ENCODE results near the gene ADAMTS1. TPM values are rescaled to one million over a fixed set of nuclear protein-coding genes. Genes with fewer than 3 reads are reported as not detected.

Gene ADAMTS1
- total RNA-seq, 3 donors from 2014 or later (not counting 1 experiment from before 2014, with no cell fraction given), result 12.5 to 18.7 (median 17.1) TPM

DNA sequence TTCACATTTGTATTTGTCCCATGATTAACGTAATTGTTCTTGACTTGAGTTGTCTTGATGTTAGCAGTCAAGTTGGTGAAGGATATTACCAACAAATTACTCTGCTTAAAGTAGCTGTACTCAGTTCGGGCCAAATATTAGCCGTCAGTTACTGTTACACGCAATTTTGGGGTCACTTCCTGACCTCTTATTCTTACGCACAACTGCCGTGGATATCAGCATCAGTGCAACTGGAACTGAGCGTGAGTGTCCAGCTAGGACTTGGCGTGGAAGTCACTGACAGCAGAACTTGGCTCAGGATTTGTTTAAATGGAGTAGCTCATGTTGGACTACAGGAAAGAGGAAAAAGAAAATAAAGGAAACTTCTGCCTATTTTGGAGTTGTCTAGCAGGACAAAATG lies 56.4 kb downstream of the ADAMTS1 start:
- H3K4me1 Mint-ChIP-seq, result no peaks in the 10 kb centered on the region
- peaks cover 0 to 7% of the 10 kb centered on the region in 2 donors for H3K27me3 Mint-ChIP-seq (ENCODE audit: low read depth in 2 of 2)
- intact Hi-C loops (cut with micrococcal nuclease), result no loop called here
- Histone ChIP-seq H3K4me1 (ENCODE audit: control insufficient read depth, insufficient read depth, low read length) (no peaks in the 10 kb centered on the region), H3K9me3 (ENCODE audit: control insufficient read depth, insufficient read depth, low read length) (no peaks in the 10 kb centered on the region), H3K27me3 (ENCODE audit: control insufficient read depth, insufficient read depth, low read length) (no peaks in the 10 kb centered on the region), H3K27ac (ENCODE audit: low read length) (no peak overlapping the region), H3K36me3 (ENCODE audit: control insufficient read depth, insufficient read depth, low read length) (no peaks in the 10 kb centered on the region), H3K4me3 (ENCODE audit: low read length) (no peak overlapping the region)
- DNase-seq (no peak), ATAC-seq (no peak)
- no peak overlapping the region for H3K4me3 Mint-ChIP-seq
- 88% methylated on average over 8 of the region's 8 CpGs for WGBS (ENCODE audit: insufficient coverage)
- no peak overlapping the region for H3K27ac Mint-ChIP-seq
- TF ChIP-seq, protein P1, sequence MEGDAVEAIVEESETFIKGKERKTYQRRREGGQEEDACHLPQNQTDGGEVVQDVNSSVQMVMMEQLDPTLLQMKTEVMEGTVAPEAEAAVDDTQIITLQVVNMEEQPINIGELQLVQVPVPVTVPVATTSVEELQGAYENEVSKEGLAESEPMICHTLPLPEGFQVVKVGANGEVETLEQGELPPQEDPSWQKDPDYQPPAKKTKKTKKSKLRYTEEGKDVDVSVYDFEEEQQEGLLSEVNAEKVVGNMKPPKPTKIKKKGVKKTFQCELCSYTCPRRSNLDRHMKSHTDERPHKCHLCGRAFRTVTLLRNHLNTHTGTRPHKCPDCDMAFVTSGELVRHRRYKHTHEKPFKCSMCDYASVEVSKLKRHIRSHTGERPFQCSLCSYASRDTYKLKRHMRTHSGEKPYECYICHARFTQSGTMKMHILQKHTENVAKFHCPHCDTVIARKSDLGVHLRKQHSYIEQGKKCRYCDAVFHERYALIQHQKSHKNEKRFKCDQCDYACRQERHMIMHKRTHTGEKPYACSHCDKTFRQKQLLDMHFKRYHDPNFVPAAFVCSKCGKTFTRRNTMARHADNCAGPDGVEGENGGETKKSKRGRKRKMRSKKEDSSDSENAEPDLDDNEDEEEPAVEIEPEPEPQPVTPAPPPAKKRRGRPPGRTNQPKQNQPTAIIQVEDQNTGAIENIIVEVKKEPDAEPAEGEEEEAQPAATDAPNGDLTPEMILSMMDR (IDR thresholded peaks at IDR 0.05), result no peak
- no peaks in the 10 kb centered on the region for H3K36me3 Mint-ChIP-seq
- peaks cover 0 to 3% of the 10 kb centered on the region in 2 donors for H3K9me3 Mint-ChIP-seq

Other genes starting within 250 kb of the ADAMTS1 start
- under 1 TPM in 1 of 3 donors, not detected in 2; 0.08 TPM for gene ADAMTS5, start 121.7 kb upstream of the ADAMTS1 start, total RNA-seq